ENCODE results near the gene ING5.
A peak's percentile ranks its signal among the peaks of the same experiment; 100 is the strongest.

The ING5 gene

DNA sequence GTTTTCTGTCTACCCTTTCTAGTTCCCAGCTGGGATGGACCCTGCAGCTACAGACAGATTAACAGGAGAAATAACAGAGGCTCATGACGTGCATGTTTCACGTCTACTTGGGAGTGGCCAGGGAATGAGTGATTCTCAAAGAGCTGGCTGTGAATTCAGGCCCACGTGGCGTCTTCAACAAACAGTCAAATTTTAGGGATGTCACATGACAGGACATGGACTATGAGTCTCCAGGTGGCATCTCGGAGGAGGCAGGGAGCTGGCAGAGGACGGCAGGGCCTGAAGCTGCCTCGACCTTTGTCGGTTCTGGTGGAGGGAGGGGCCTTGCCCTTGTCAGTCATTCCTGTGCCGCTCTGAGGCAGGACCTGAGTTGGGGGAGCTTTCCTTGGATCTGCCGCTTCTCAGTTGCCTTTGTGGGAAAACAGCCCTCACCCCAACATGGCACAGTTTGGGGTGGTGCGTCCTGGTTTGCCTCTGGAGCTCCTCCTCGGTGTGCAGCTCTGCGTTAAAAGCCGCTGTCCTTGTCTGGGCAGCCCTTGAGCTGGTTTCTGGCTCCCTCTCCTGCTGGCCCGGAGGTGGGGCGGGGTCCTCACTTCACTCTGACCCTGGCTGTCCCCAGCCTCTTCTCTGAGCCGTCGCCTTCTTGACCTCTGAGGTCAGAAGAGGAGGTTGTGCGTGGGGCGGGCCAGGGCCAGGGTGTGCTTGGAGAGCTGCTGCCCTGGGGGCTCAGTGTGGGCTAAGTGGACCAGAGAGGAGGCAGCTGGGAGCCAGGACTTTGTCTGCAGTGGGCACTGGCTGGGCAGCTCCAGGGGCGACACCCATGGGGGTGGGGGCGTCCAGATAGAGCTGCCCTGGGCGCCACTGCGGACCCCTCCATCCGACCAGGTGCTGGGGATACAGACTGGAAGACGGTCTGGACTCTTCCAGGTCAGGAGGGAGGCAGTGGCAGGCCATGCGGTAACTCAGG, 62.7 kb downstream of the ING5 start:
- DNase-seq: no peak

DNA sequence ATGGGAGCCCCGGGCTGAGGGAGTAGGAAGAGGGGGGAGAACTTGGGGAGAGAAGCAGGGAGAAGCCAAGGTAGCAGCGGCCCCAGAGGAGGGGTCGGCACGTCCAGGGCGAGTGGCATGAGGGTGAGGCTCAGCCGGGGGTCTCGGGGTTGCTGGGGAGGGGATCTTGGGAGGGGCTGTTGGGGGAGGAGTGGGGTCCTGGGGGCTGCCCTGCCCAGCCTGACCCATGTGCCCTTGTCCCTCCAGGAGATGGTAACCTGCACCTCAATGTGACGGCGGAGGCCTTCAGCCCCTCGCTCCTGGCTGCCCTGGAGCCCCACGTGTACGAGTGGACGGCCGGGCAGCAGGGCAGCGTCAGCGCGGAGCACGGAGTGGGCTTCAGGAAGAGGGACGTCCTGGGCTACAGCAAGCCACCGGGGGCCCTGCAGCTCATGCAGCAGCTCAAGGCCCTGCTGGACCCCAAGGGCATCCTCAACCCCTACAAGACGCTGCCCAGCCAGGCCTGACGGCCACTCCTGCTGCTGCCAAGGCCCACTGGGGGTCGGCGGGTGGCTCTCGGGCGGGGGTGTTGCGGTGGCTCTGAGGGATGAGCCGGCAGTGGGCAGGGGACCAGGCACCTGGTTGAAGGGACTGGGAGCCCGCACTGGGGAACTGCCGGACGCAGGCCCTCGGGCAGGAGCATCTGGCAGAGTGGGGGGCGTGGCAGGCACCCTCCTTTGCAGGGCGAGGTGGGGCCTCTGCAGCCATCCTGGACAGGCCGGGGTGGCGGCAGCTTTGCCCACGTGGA, 65.8 kb downstream of the ING5 start:
- DNase-seq: no peak

DNA sequence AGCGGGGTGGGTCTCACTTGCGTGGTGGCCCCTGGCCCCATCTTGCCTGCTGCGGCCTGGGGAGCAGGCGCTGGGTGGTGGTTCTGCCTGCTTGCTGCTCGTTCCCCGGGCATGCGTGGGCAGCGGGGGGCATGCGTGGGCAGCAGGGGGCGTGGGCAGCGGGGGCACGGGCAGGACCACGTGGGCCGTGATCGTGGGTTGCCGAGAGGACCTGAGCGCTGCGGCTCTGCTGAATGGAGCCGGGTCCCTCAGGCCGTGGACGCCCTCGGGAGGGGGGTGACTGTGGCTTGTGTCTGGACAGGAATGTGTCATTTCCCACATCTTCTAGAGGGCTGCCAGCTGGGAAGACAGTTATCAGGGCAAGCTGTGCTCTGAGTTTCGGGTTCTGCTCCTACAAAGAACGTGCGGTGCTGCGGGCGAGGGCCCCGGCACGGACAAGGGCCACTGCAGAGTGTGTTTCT, 66.4 kb downstream of the ING5 start:
- DNase-seq: no peak

DNA sequence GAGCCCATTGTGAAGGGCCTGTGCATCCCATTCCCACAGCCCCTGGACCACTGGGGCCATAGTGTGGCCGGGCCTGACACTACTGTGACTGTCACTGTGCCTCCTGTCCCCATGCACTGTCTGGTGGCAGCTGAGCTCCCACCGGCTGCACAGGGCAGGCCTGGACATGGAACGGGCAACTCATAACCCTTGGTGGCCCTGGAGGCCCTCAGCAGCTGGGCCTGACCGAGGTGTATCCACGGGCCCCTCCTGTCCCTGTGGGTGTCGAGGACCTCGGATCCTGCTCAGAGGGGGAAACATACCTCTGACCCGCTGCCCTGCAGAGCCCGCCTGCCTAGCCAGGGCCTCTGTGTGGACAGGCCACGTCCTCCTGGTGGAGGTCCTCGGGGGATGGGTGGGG, 67.0 kb downstream of the ING5 start:
- no peak for DNase-seq

GRCh38 chr2:241769819-241770184, 68.0 kb downstream of the ING5 start:
- DNase-seq: no peak

GRCh38 chr2:241770185-241770935, 68.5 kb downstream of the ING5 start:
- no peak for DNase-seq

- no peak for DNase-seq
Observed at GRCh38 chr2:241770936-241771285, 69.1 kb downstream of the ING5 start.

- no peak for DNase-seq
Observed at GRCh38 chr2:241771286-241772062, 69.6 kb downstream of the ING5 start.

DNA sequence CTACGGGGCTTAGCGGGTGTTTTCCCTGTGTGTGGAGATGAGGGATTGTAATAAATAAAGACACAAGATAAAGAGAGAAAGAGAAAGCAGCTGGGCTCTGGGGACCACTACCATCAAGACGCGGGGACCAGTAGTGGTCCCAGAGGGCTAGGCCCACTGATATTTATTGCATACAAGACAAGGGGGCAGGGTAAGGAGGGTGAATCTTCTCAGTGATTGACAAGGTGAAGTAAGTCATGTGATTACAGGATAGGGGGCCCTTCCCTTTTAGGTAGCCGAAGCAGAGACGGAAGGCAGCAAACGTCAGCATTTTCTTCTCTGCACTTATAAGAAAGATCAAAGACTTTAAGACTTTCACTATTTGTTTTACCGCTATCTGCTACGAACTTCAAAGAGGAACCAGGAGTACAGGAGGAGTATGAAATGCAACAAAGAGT, 70.2 kb downstream of the ING5 start:
- DNase-seq: no peak

- DNase-seq: peak; percentile 3
Observed at GRCh38 chr2:241773511-241774418, 71.9 kb downstream of the ING5 start.

- no peak for DNase-seq
Observed at GRCh38 chr2:241774419-241775222, 72.8 kb downstream of the ING5 start.

DNA sequence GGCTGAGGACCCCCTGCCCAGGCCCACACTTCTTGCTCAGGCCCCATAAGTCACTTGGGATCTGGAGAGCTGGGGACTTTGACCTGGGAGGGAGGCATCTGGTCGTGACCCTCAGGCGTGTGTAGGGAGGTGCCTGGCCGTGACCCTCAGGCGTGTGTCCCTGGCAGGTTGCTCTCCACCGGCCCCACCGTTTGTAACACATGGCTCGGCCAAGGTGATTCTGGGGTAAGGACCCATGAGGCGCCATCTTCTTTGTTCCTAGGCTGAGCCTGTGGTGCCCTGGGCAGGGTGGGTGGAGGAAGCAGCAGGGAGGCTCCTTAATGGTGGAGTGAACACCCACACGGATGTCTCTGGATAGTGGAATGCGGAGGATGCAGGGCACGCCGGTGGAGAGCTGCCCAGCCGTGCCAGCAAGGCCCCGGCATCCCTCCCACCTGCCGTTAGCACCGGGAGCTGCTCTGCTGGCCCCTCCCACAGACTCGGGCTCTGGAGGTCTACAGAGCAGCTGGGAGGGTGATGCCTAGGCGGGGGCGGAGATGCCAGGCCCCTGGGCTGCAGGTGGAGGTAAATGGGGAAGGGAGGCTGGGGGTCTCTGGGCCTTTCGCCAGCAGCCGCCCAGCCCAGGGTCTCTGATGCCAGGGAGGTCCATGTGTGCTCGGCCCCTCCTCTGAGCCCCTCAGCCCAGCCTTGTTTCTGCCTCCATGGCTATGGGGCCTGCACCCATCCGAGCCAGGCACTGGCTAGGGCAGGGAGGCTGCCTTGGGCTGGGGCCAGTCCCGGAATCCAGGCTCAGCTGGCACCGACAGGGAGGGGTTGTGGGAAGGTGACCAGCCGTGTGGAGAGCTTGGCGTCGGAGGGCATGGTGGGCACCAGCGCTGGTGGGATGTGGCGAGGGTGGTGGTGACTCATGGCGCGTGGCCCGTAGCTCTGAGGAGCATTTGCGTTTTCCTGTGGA, 73.7 kb downstream of the ING5 start:
- no peak for DNase-seq

DNA sequence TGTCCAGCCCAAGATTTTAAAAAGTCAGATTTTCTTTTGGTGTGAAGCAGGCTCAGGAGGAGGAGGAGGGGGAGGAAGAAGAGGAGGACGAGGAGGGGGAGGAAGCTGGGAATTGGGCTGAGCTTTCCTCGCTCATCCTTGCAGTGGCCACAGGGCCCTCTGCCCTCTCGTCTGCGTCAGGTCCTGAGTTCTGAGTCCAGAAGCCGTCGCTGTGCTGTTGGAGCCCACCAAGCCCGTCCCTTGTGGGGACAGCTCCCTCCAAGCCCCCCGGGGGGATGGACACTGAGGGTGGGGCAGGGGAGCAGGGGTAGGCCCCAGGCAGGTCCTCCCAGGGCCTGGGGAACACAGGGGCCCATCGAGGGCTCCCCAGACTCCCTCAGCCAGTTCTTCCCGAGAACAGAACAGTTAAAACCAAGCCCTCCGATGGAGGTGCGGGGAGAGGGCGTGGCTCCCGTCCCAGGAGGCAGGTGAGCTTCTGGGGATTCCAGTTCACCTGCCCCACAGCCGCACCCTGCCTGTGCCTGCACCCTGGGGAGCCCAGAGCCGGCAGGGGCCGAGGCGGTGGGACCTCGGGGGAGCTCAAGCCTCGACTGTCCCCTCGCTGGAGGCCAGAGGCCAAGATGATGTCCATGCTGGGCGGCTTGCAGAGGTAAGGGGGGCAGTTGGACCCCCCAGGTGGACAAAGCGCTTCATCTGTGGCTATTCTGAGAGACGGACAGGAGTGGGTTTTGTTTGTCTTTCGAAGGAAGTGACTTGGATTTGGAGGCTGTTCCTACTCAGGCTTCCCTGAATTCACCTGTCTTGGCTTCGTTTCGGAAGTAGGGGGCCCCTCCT, 74.7 kb downstream of the ING5 start, which contains the start of gene GAL3ST2:
Gene GAL3ST2, plus strand, starts transcription at position 487 of the 834 bp plus-strand sequence. Its CDS starts 134 bp downstream, at position 621.
- DNase-seq: no peak

GRCh38 chr2:241777170-241777685, 75.4 kb downstream of the ING5 start:
- DNase-seq: no peak

- no peak for DNase-seq
Observed at GRCh38 chr2:241777686-241778627, 76.1 kb downstream of the ING5 start.

Measured in NCI-H510A treated with DMSO at 0.1 percent for 48 hours (cell line).